ENCODE data around the gene PRR36. TPM values are rescaled to one million over a fixed set of nuclear protein-coding genes. Genes with fewer than 3 reads are reported as not detected.

The PRR36 gene
- total RNA-seq, 1 donor from 2014 or later: 1.0 TPM

GRCh38 chr19:7913652-7914051 lies 39.5 kb upstream of the PRR36 start:
- H3K36me3 ChIP-seq (ENCODE audit: control insufficient read depth, insufficient read depth, low read length): no peaks in the 10 kb centered on the region
- H3K4me3 ChIP-seq (ENCODE audit: low read depth, low read length): no peak overlapping the region
- H3K27me3 ChIP-seq (ENCODE audit: control insufficient read depth, insufficient read depth, low read length): peaks cover 31% of the 10 kb centered on the region
- TF ChIP-seq, protein P1, sequence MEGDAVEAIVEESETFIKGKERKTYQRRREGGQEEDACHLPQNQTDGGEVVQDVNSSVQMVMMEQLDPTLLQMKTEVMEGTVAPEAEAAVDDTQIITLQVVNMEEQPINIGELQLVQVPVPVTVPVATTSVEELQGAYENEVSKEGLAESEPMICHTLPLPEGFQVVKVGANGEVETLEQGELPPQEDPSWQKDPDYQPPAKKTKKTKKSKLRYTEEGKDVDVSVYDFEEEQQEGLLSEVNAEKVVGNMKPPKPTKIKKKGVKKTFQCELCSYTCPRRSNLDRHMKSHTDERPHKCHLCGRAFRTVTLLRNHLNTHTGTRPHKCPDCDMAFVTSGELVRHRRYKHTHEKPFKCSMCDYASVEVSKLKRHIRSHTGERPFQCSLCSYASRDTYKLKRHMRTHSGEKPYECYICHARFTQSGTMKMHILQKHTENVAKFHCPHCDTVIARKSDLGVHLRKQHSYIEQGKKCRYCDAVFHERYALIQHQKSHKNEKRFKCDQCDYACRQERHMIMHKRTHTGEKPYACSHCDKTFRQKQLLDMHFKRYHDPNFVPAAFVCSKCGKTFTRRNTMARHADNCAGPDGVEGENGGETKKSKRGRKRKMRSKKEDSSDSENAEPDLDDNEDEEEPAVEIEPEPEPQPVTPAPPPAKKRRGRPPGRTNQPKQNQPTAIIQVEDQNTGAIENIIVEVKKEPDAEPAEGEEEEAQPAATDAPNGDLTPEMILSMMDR (IDR thresholded peaks at IDR 0.05; ENCODE audit: insufficient read depth, low read length, poor library complexity, severe bottlenecking): no peak
- no peak for DNase-seq (ENCODE audit: low read depth)

GRCh38 chr19:7912697-7913564 lies 38.7 kb upstream of the PRR36 start:
- no peak for DNase-seq (ENCODE audit: low read depth)
- TF ChIP-seq, protein P1 (IDR thresholded peaks at IDR 0.05; ENCODE audit: insufficient read depth, low read length, poor library complexity, severe bottlenecking): no peak
- no peak overlapping the region for H3K4me3 ChIP-seq (ENCODE audit: low read depth, low read length)
- H3K36me3 ChIP-seq (ENCODE audit: control insufficient read depth, insufficient read depth, low read length): no peaks in the 10 kb centered on the region
- H3K27me3 ChIP-seq (ENCODE audit: control insufficient read depth, insufficient read depth, low read length): peaks cover 28% of the 10 kb centered on the region

DNA sequence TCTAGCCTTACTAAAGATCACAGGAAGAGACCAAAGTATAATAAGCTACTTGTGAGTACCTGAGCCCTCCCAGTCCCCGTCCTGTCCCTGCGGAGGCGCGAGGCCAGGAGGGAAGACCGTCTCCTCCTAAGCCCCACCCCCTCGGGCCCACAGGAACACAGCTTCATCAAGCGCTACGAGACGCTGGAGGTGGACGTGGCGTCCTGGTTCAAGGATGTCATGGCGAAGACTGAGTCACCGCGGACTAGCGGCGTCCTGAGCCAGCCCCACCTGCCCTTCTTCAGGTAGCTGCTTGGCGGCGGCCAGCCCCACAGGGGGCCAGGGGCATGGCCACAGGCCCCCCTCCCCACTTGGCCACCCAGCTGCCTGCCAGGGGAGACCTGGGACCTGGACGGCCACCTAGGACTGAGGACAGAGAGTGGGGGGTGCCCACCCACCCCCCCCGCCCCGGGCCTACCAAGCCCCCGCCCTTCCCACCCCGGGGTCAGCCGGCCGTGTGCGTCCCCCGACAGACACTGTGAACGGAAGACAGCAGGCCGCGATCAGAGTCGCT lies 38.0 kb upstream of the PRR36 start:
- Histone ChIP-seq H3K36me3 (ENCODE audit: control insufficient read depth, insufficient read depth, low read length) (no peaks in the 10 kb centered on the region), H3K27me3 (ENCODE audit: control insufficient read depth, insufficient read depth, low read length) (peaks cover 21% of the 10 kb centered on the region), H3K4me3 (ENCODE audit: low read depth, low read length) (no peak overlapping the region)
- no peak for DNase-seq (ENCODE audit: low read depth)
- TF ChIP-seq, protein P1 (IDR thresholded peaks at IDR 0.05; ENCODE audit: insufficient read depth, low read length, poor library complexity, severe bottlenecking): no peak

- TF ChIP-seq, protein P1 (IDR thresholded peaks at IDR 0.05; ENCODE audit: insufficient read depth, low read length, poor library complexity, severe bottlenecking): no peak
These were observed 37.4 kb upstream of the PRR36 start for GRCh38 chr19:7911508-7912143.

DNA sequence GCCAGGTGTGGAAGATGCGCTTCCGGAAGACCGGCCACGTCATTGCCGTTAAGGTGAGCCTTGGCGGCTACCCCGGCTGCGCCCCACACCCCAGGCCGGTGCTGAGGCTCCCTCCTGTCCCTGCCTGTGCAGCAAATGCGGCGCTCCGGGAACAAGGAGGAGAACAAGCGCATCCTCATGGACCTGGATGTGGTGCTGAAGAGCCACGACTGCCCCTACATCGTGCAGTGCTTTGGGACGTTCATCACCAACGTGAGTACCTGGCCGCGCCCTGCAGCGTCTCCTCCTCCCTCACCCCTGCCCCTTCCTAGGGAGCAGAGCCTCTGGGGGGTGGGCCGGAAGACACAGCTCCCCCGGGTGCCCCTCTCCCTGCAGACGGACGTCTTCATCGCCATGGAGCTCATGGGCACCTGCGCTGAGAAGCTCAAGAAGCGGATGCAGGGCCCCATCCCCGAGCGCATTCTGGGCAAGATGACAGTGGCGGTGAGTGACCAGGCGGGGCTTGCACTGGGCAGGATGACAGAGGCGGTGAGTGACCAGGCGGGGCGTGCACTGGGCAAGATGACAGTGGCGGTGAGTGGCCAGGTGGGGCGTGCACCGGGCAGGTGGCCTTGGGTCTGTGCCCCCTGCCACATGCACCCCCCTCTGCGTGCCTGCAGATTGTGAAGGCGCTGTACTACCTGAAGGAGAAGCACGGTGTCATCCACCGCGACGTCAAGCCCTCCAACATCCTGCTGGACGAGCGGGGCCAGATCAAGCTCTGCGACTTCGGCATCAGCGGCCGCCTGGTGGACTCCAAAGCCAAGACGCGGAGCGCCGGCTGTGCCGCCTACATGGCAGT lies 36.4 kb upstream of the PRR36 start:
- no peak for DNase-seq (ENCODE audit: low read depth)
- TF ChIP-seq, protein P1 (IDR thresholded peaks at IDR 0.05; ENCODE audit: insufficient read depth, low read length, poor library complexity, severe bottlenecking): no peak
- H3K36me3 ChIP-seq (ENCODE audit: control insufficient read depth, insufficient read depth, low read length): no peaks in the 10 kb centered on the region

More at GRCh38 chr19:7911508-7912143, 37.4 kb upstream of the PRR36 start:
- DNase-seq (ENCODE audit: low read depth): no peak
- Histone ChIP-seq H3K4me3 (ENCODE audit: low read depth, low read length) (no peak overlapping the region), H3K36me3 (ENCODE audit: control insufficient read depth, insufficient read depth, low read length) (no peaks in the 10 kb centered on the region), H3K27me3 (ENCODE audit: control insufficient read depth, insufficient read depth, low read length) (peaks cover 17% of the 10 kb centered on the region)

More for the DNA sequence above, 36.4 kb upstream of the PRR36 start:
- Histone ChIP-seq H3K27me3 (ENCODE audit: control insufficient read depth, insufficient read depth, low read length) (peaks cover 6% of the 10 kb centered on the region), H3K4me3 (ENCODE audit: low read depth, low read length) (no peak overlapping the region)
